NB4 (cell line): Measurements from ENCODE around the gene ADK.

Source experiments
- CTCF ChIP-seq: IDR thresholded peaks from one replicate; pipeline ENCODE4 v1.5.1; 2012; ENCODE audit warnings: low read depth, low read length
- POLR2A ChIP-seq: IDR thresholded peaks from 2 replicates; pipeline ENCODE4 v1.6.1; 2011; ENCODE audit warnings: mild to moderate bottlenecking; ENCODE audit not compliant: insufficient read length; ENCODE audit errors: extremely low read depth

DNA sequence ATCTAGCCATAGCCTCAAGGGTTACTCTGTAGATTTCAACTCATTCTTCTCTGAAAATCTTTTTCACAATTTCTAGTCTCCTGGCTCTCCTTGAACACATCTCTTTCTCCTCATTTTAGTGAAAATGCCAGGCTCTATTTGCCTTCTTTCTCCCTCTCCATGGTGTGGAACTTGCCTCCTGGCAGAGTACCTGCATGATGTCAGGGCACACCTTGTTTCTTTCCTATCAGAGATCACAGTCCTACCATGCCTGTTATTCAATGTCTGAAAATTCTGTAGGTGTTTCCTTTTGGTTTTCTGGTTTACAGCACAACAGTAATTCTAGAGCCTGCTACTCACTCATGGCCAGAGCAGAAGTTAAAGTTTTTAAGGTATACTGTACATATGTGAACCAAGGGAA lies 237.8 kb downstream of the ADK start:
- TF ChIP-seq POLR2A (no peak), CTCF (no peak)
